HG03457 (cell line): ENCODE results near the gene TMC7.
"Not testable (repeated sequence)": the region's sequence is repeated elsewhere in the genome, so short reads cannot be mapped to it uniquely, and the experiment has no call there.

Source experiments
- ATAC-seq: cut with Tn5 transposase; IDR thresholded peaks from one replicate; pipeline ENCODE4 v1.9.1; 2021; ENCODE audit warnings: moderate number of reproducible peaks; ENCODE audit not compliant: unreplicated experiment

Gene TMC7

GRCh38 chr16:18979936-18980335 lies 3.8 kb upstream of the TMC7 start:
- ATAC-seq = no peak

GRCh38 chr16:18984435-18985005 lies 786 bp downstream of the TMC7 start:
- no peak for ATAC-seq

- ATAC-seq = not testable (repeated sequence)
Measured at GRCh38 chr16:18985256-18985655, 1.5 kb downstream of the TMC7 start.

GRCh38 chr16:18991731-18992130 lies 8.0 kb downstream of the TMC7 start:
- ATAC-seq = not testable (repeated sequence)

GRCh38 chr16:18993531-18993930 lies 9.8 kb downstream of the TMC7 start:
- not testable (repeated sequence) for ATAC-seq

- not testable (repeated sequence) for ATAC-seq
Measured at GRCh38 chr16:18994181-18994580, 10.4 kb downstream of the TMC7 start.

- ATAC-seq = not testable (repeated sequence)
Measured at GRCh38 chr16:18995406-18995805, 11.7 kb downstream of the TMC7 start.

- ATAC-seq = not testable (repeated sequence)
Measured at GRCh38 chr16:18996536-18996935, 12.8 kb downstream of the TMC7 start.

- ATAC-seq = not testable (repeated sequence)
Measured at GRCh38 chr16:18997001-18997400, 13.3 kb downstream of the TMC7 start.

- ATAC-seq = no peak
Measured at GRCh38 chr16:18999045-18999393, 15.3 kb downstream of the TMC7 start.

GRCh38 chr16:19001788-19002187 lies 18.1 kb downstream of the TMC7 start:
- ATAC-seq = no peak

- ATAC-seq = no peak
Measured at GRCh38 chr16:19003935-19004334, 20.2 kb downstream of the TMC7 start.

- no peak for ATAC-seq
Measured at GRCh38 chr16:19005561-19006445, 22.1 kb downstream of the TMC7 start.

- ATAC-seq = no peak
Measured at GRCh38 chr16:19006446-19007315, 22.9 kb downstream of the TMC7 start.

- ATAC-seq = no peak
Measured at GRCh38 chr16:19008245-19009169, 24.8 kb downstream of the TMC7 start.

- ATAC-seq = no peak
Measured at GRCh38 chr16:19011169-19011731, 27.5 kb downstream of the TMC7 start.

GRCh38 chr16:19014461-19014860 lies 30.7 kb downstream of the TMC7 start:
- no peak for ATAC-seq

GRCh38 chr16:19017179-19017578 lies 33.4 kb downstream of the TMC7 start:
- ATAC-seq = no peak

GRCh38 chr16:19020689-19021088 lies 37.0 kb downstream of the TMC7 start:
- ATAC-seq = no peak

- no peak for ATAC-seq
Measured at GRCh38 chr16:19021747-19022146, 38.0 kb downstream of the TMC7 start.
